H9 (cell line): ENCODE measurements around the gene TBC1D5. TPM values are rescaled to one million over a fixed set of nuclear protein-coding genes. Genes with fewer than 3 reads are reported as not detected.
A peak's percentile ranks its signal among the peaks of the same experiment; 100 is the strongest.

Source experiments
- DNase-seq: peaks from one replicate; pipeline ENCODE4 v3.0.0-alpha.2; 2017
- H2AFZ ChIP-seq: one replicate; pipeline ENCODE4 v1.6.1; 2013; ENCODE audit warnings: mild to moderate bottlenecking, low read length, control low read depth, moderate library complexity
- H2AK5ac ChIP-seq: 2 replicates; pipeline ENCODE4 v1.6.1; 2013; ENCODE audit warnings: low read length, control low read depth, mixed read lengths; ENCODE audit not compliant: insufficient read length
- H2BK120ac ChIP-seq: one replicate; pipeline ENCODE4 v1.6.1; 2013; ENCODE audit warnings: low read depth, mild to moderate bottlenecking, low read length, control low read depth, inconsistent platforms; ENCODE audit not compliant: poor library complexity, severe bottlenecking
- H2BK12ac ChIP-seq: 2 replicates; pipeline ENCODE4 v1.6.1; 2013; ENCODE audit warnings: low read length, control low read depth, mixed read lengths, low read depth; ENCODE audit not compliant: insufficient read length
- H2BK15ac ChIP-seq: 2 replicates; pipeline ENCODE4 v1.6.1; 2013; ENCODE audit warnings: low read depth, low read length, control low read depth
- H2BK20ac ChIP-seq: one replicate; pipeline ENCODE4 v1.6.1; 2013; ENCODE audit warnings: low read depth, mild to moderate bottlenecking, low read length, control low read depth, inconsistent platforms; ENCODE audit not compliant: poor library complexity, severe bottlenecking
- H2BK5ac ChIP-seq: 2 replicates; pipeline ENCODE4 v1.6.1; 2013; ENCODE audit warnings: low read length, control low read depth, mixed read lengths; ENCODE audit not compliant: insufficient read length
- H3K14ac ChIP-seq: 2 replicates; pipeline ENCODE4 v1.6.1; 2013; ENCODE audit warnings: low read length, control low read depth; ENCODE audit not compliant: insufficient read depth
- H3K18ac ChIP-seq: 2 replicates; pipeline ENCODE4 v1.6.1; 2013; ENCODE audit warnings: low read depth, mild to moderate bottlenecking, mixed read lengths, low read length, control low read depth; ENCODE audit not compliant: insufficient read length
- H3K23ac ChIP-seq: 2 replicates; pipeline ENCODE4 v1.6.1; 2013; ENCODE audit warnings: low read length, control low read depth, mixed read lengths, low read depth; ENCODE audit not compliant: insufficient read length
- H3K23me2 ChIP-seq: 2 replicates; pipeline ENCODE4 v1.6.1; 2013; ENCODE audit warnings: low read depth, mild to moderate bottlenecking, mixed read lengths, low read length, control low read depth; ENCODE audit not compliant: insufficient read length, poor library complexity, severe bottlenecking
- H3K27ac ChIP-seq: 2 replicates; pipeline ENCODE4 v1.5.1; 2013; ENCODE audit warnings: low read length, control low read depth, mixed read lengths, low read depth; ENCODE audit not compliant: insufficient read length
- H3K27me3 ChIP-seq: 2 replicates; pipeline ENCODE4 v1.6.1; 2013; ENCODE audit warnings: low read length, control low read depth, inconsistent platforms; ENCODE audit not compliant: insufficient read depth
- H3K4ac ChIP-seq: 2 replicates; pipeline ENCODE4 v1.6.1; 2013; ENCODE audit warnings: low read depth, mild to moderate bottlenecking, control low read depth, inconsistent platforms, low read length, moderate library complexity
- H3K4me1 ChIP-seq: 2 replicates; pipeline ENCODE4 v1.6.1; 2013; ENCODE audit warnings: low read length, control low read depth, inconsistent platforms; ENCODE audit not compliant: insufficient read depth
- H3K4me2 ChIP-seq: 2 replicates; pipeline ENCODE4 v1.6.1; 2013; ENCODE audit warnings: low read length, control low read depth, mixed read lengths; ENCODE audit not compliant: insufficient read length, insufficient read depth
- H3K56ac ChIP-seq: 2 replicates; pipeline ENCODE4 v1.6.1; 2013; ENCODE audit warnings: low read depth, mild to moderate bottlenecking, mixed read lengths, low read length, control low read depth; ENCODE audit not compliant: insufficient read length
- H3K79me1 ChIP-seq: 2 replicates; pipeline ENCODE4 v1.6.1; 2013; ENCODE audit warnings: low read depth, mild to moderate bottlenecking, moderate library complexity, low read length, control low read depth, inconsistent platforms; ENCODE audit not compliant: insufficient read depth, poor library complexity, severe bottlenecking
- H3K79me2 ChIP-seq: 2 replicates; pipeline ENCODE4 v1.6.1; 2013; ENCODE audit warnings: low read length, control low read depth, inconsistent platforms; ENCODE audit not compliant: insufficient read depth
- H3K9ac ChIP-seq: 2 replicates; pipeline ENCODE4 v1.6.1; 2013; ENCODE audit warnings: low read length, control low read depth, mixed read lengths; ENCODE audit not compliant: insufficient read length; ENCODE audit errors: extremely low read depth
- H3K9me3 ChIP-seq: one replicate; pipeline ENCODE4 v1.6.1; 2013; ENCODE audit warnings: low read depth, low read length, inconsistent platforms; ENCODE audit not compliant: control insufficient read depth
- H3T11ph ChIP-seq: one replicate; pipeline ENCODE4 v1.6.1; 2013; ENCODE audit warnings: mild to moderate bottlenecking, low read length, control low read depth, inconsistent platforms
- H4K20me1 ChIP-seq: one replicate; pipeline ENCODE4 v1.6.1; 2013; ENCODE audit not compliant: control insufficient read depth, insufficient read length, insufficient read depth
- H4K5ac ChIP-seq: 2 replicates; pipeline ENCODE4 v1.6.1; 2013; ENCODE audit warnings: low read depth, mild to moderate bottlenecking, mixed read lengths, low read length, control low read depth; ENCODE audit not compliant: insufficient read length
- H4K8ac ChIP-seq: replicated peaks from 2 replicates; pipeline ENCODE4 v1.6.1; 2013; ENCODE audit warnings: low read length, control low read depth, mixed read lengths, low read depth; ENCODE audit not compliant: insufficient read length
- H4K91ac ChIP-seq: 2 replicates; pipeline ENCODE4 v1.6.1; 2013; ENCODE audit warnings: low read depth, mild to moderate bottlenecking, moderate library complexity, mixed read lengths, low read length, control low read depth; ENCODE audit not compliant: insufficient read length
- H3K27ac Mint-ChIP-seq, 3 experiments: 2 replicates in 2 of 3; 3 replicates in 1 of 3; pipeline ENCODE4 v1.8.0; 2020 to 2021; ENCODE audit warnings: mixed read lengths in 3 of 3, mild to moderate bottlenecking in 1 of 3, moderate library complexity in 1 of 3
- H3K27me3 Mint-ChIP-seq: 2 replicates; pipeline ENCODE4 v1.8.0; 2021; ENCODE audit warnings: low read depth, mild to moderate bottlenecking, moderate library complexity, mixed read lengths
- H3K36me3 Mint-ChIP-seq, 3 experiments: 2 replicates in 2 of 3; 3 replicates in 1 of 3; pipeline ENCODE4 v1.8.0; 2020 to 2021; ENCODE audit warnings: low read depth in 3 of 3, mixed read lengths in 3 of 3; ENCODE audit not compliant: insufficient read depth in 1 of 3
- H3K4me1 Mint-ChIP-seq, 2 experiments: 2 replicates each; pipeline ENCODE4 v1.8.0; 2020; ENCODE audit warnings: mixed read lengths in 2 of 2
- H3K4me3 Mint-ChIP-seq, 2 experiments: 2 replicates in 1 of 2; 3 replicates in 1 of 2; pipeline ENCODE4 v1.8.0; 2020 to 2021; ENCODE audit warnings: mild to moderate bottlenecking in 2 of 2, mixed read lengths in 2 of 2, moderate library complexity in 1 of 2
- H3K9me3 Mint-ChIP-seq, 2 experiments: 2 replicates in 1 of 2; 3 replicates in 1 of 2; pipeline ENCODE4 v1.8.0; 2020; ENCODE audit warnings: mild to moderate bottlenecking in 2 of 2, mixed read lengths in 2 of 2, moderate library complexity in 1 of 2
- CTCF ChIP-seq: fragments of 200-600 bp; sonication (generic); conservative IDR thresholded peaks from 3 replicates; pipeline ENCODE4 v1.8.0; 2021; ENCODE audit warnings: antibody characterized with exemption, mild to moderate bottlenecking
- WGBS: extraction: QIAGEN DNeasy Blood & Tissue Kit; methylation state at CpG from one replicate; pipeline ENCODE4 v1.1.7; 2013; ENCODE audit warnings: missing lambda C conversion rate, low lambda C conversion rate, mixed read lengths; ENCODE audit not compliant: insufficient read length; ENCODE audit errors: extremely low coverage; 5-methylcytosine and 5-hydroxymethylcytosine counted together
- total RNA-seq: library from RNA; stranded (reverse); gene quantifications from 2 replicates; pipeline ENCODE4 v1.2.1, GENCODE V29; 2021

Gene TBC1D5
- total RNA-seq, 1 experiment from 2014 or later = 25.0 TPM

- Histone ChIP-seq H3K9me3 (no peaks in the 10 kb centered on the region), H4K8ac (no peak overlapping the region), H3T11ph (no peak overlapping the region), H3K27me3 (no peaks in the 10 kb centered on the region), H4K20me1 (no peaks in the 10 kb centered on the region), H4K5ac (no peak overlapping the region), H3K23ac (no peak overlapping the region), H2AFZ (no peak overlapping the region), H2BK120ac (no peak overlapping the region), H2BK12ac (no peak overlapping the region), H3K4me1 (no peaks in the 10 kb centered on the region), H3K9ac (no peak overlapping the region), H3K14ac (no peak overlapping the region), H3K79me1 (peaks cover 2% of the 10 kb centered on the region), H2BK15ac (no peak overlapping the region), H3K56ac (no peak overlapping the region), H3K27ac (no peak overlapping the region), H3K4ac (no peak overlapping the region), H3K23me2 (no peaks in the 10 kb centered on the region), H3K4me2 (no peak overlapping the region), H2BK20ac (no peak overlapping the region), H3K79me2 (no peaks in the 10 kb centered on the region), H4K91ac (no peak overlapping the region), H2BK5ac (no peak overlapping the region), H3K18ac (no peak overlapping the region), H2AK5ac (no peak overlapping the region)
- no peak overlapping the region for H3K4me3 Mint-ChIP-seq
- DNase-seq = no peak
- WGBS = no CpG with 5 or more reads among the region's 1 CpG
- TF ChIP-seq CTCF = no peak
- H3K36me3 Mint-ChIP-seq = no peaks in the 10 kb centered on the region
- no peaks in the 10 kb centered on the region for H3K9me3 Mint-ChIP-seq
- peaks cover 0 to 4% of the 10 kb centered on the region in 2 experiments; a peak in 1 of 4 replicates for H3K4me1 Mint-ChIP-seq
- peak overlapping the region in 1 of 3 experiments; percentile 1; a peak in 1 of 7 replicates for H3K27ac Mint-ChIP-seq
- H3K27me3 Mint-ChIP-seq = no peaks in the 10 kb centered on the region
Observed at GRCh38 chr3:17656264-17656663, 86.2 kb downstream of the TBC1D5 start.
